Stimulated activated CD4-positive, alpha-beta T cell treated with anti-CD3 and anti-CD28 coated beads, Interleukin-1b, Interleukin-23, amount 100 ng/mL, for 1 hour (primary cell): Measurements from ENCODE around the gene MAGEB6.
"Not testable (repeated sequence)": the region's sequence is repeated elsewhere in the genome, so short reads cannot be mapped to it uniquely, and the experiment has no call there.

Experiments
- DNase-seq, 2 donors: peaks; one replicate each; pipeline ENCODE4 v3.0.0-alpha.2; 2020; ENCODE audit warnings: low read depth in 2 of 2

MAGEB6 gene, protein sequence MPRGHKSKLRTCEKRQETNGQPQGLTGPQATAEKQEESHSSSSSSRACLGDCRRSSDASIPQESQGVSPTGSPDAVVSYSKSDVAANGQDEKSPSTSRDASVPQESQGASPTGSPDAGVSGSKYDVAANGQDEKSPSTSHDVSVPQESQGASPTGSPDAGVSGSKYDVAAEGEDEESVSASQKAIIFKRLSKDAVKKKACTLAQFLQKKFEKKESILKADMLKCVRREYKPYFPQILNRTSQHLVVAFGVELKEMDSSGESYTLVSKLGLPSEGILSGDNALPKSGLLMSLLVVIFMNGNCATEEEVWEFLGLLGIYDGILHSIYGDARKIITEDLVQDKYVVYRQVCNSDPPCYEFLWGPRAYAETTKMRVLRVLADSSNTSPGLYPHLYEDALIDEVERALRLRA

DNA sequence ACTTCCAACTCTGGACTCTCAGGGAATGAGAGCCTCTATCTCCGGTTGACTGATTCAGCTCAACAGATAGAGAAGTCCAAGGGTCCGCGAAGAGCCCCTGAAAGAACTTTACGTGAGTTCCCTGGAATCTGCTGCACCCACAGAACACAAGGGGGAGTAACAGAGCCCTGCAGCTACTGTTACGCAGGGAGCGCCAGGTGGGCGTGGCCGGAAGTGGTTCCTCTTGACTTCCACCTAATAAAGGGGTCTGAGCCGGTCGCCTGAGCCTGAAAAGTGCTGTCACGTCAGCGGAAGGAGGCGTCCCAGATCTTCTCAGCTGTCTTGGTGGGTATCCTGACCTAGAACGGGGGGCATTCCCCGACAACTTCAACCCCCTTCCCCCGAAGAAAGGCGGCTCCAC is at the start of gene MAGEB6:
Gene MAGEB6 (plus strand): TSS at position 237 of the 400 bp plus-strand sequence. CDS start 1,407 bp downstream, outside the sequence.
- no peak for DNase-seq

DNA sequence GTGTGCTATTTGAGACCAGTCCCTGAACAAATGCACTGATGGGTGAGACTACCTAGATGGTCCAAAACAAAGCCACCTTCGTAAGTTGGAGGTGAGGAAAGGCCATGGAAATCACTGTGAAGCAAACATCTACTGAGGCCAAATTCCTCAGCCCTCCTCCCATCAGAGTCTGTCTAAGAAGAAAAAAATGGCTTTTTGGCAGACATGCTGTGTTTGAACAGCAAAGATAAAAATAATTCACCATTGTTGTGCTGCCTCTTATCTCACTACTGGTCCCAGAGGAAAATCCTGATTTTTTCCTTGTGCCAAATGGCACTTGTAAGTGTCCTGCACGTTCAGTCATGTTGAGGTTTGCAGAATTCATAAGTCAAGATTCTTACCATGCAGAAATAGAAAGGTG is 46.2 kb upstream of the MAGEB6 start:
- DNase-seq: no peak

DNA sequence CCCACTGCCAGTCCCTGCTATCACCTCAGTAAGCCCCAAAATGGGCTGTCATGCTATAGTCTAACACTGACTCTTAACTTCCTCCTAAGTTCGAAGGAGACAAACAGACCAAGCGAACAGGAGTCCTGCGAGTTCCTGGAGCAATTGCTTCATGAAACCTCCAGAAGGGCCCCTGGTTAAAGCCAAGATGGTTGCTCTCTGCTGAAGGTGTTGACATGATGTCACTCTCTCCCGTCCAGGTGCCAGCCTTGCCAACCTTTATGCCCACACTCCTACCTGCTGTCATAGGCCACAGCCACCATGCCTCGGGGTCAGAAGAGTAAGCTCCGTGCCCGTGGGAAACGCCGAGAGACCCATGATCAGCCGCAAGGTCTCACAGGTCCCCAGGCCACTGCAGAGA is 31.9 kb upstream of the MAGEB6 start, which contains the start of gene MAGEB6B:
Gene MAGEB6B (plus strand): TSS at position 301 of the 400 bp plus-strand sequence. CDS start 0 bp downstream, at position 301.
- no peak for DNase-seq

DNA sequence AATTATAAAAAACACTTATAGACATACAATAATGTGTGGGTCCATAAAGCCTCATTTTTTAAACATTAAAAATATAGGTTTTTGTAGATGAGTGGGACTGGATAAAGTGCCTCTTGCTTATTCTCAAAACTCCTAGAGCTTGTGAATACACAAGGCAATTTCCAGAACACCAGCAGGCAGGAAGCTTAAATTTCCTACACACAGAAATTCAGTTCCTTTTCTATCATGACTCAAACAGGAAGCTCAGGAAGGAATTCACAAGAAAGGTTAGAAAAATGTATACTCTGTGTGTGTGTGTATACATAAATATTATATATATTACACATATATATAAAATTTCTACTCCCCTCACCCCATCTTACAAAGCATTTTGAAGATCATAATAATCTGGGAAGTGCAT is 11.3 kb downstream of the MAGEB6 start:
- no peak for DNase-seq

DNA sequence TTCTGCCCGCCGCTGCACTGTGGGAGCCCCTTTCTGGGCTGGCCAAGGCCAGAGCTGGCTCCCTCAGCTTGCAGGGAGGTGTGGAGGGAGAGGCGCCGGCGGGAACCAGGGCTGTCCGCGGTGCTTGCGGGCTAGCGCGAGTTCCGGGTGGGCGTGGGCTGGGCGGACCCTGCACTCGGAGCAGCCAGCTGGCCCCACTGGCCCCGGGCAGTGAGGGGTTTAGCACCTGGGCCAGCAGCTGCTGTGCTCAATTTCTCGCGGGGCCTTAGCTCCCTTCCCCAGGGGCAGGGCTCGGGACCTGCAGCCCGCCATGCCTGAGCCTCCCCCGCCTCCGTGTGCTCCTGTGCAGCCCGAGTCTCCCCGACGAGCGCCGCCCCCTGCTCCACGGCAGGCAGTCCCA is 12.5 kb downstream of the MAGEB6 start:
- DNase-seq: not testable (repeated sequence)

DNA sequence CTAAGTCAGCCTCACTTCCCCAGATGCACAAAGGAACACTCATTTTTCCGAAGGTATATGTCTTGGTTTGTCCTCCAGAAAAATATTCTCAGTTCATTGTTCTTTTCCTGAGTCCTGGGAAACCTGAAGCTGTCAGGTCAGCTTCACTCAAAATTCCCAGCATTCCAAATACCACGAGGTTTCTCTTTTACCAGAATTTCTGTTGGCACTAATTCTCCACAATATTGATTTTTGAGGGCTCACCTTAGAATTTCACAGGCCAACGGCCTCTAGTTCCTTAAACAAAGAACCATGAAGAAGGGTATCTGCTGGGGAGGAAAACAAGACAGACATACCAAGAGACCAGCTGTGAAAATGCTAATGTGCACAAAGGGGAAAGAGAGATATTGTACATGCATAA is 15.8 kb downstream of the MAGEB6 start:
- DNase-seq: no peak

DNA sequence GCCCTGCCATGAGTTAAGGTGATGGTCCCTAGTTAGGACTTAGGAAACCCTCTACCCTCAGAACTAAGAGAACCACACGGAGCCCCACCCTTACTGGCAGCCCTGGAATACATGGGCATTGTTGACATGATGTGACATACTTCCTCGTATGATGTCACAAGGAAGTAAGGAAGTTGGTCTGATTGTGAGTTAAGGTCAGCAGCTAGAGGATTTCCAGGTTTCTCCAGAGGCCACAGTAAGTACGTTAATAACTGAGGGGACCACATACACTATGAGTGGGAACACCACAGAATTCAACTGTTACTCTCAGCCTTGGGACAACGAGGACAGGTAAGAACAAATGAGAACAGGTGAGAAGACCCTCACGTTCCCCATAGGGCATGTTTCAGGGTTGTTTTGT is 23.6 kb downstream of the MAGEB6 start, which contains the start of gene MAGEB5:
Gene MAGEB5 (plus strand): TSS at position 301 of the 400 bp plus-strand sequence. CDS start 1,133 bp downstream, outside the sequence.
- no peak for DNase-seq

DNA sequence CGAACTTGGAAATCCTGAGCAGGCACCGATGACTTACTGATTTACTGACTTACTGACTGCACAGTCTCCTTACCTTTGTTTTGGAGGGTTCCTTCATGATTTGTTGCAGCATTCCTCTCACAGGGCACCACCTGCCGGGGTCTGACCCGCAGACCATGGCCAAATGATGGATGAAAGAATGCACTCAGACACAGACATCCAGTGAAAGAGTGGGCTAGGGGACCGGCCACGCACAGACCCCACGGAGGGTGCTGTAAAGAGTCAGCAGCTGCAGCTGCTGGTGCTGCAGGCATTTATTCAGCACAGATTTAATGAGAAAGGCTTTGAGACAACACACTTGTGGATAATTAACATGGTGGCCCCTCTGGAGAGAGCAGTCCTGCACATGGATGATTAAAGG is 27.1 kb downstream of the MAGEB6 start:
- no peak for DNase-seq

DNA sequence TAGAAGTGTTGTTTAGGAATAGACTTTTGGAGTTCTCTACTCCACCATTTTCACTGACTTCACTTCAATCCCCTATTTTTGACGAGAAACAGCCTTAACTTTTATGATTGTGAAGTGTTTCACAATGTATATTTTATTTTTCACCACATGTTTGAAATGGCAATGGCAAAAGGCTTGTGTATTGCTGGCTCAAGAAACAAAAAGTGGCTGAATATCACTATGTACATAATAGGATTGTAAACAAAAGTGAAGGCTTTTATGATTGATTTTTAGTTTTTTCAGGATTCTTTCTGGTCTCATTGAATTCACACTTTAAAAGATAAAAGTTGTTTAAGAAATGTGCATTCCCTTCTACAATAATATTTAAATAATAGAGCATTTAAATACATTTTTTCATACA is 41.9 kb downstream of the MAGEB6 start:
- no peak for DNase-seq
